ENCODE measurements around the gene NEK10.

GRCh38 chr3:27289769-27290413 lies 79.3 kb downstream of the NEK10 start:
- TF ChIP-seq CTCF (conservative IDR thresholded peaks at IDR 0.05) (no peak), ZFX (IDR thresholded peaks at IDR 0.05) (no peak)

All from C4-2B (cell line).